Lower lobe of right lung (tissue), 2 donors: Measurements from ENCODE around the gene PPP1R8. TPM values are rescaled to one million over a fixed set of nuclear protein-coding genes. Genes with fewer than 3 reads are reported as not detected.
A peak's percentile ranks its signal among the peaks of the same experiment; 100 is the strongest.

Source experiments
- ATAC-seq, 2 donors: fragments of 200-7000 bp; cut with Tn5 transposase; one replicate each; pipeline ENCODE4 v1.9.1; 2020 to 2022; ENCODE audit warnings: mild to moderate bottlenecking in 2 of 2, moderate library complexity in 2 of 2
- DNase-seq: peaks from one replicate; pipeline ENCODE4 v3.0.0-alpha.2; 2020
- H3K27ac ChIP-seq: fragments of 200-600 bp; one replicate; pipeline ENCODE4 v1.8.0; 2022
- H3K27me3 ChIP-seq: fragments of 200-600 bp; one replicate; pipeline ENCODE4 v1.8.0; 2022; ENCODE audit warnings: low read depth
- H3K36me3 ChIP-seq: fragments of 200-600 bp; one replicate; pipeline ENCODE4 v1.8.0; 2022; ENCODE audit warnings: mild to moderate bottlenecking
- H3K4me1 ChIP-seq: fragments of 200-600 bp; one replicate; pipeline ENCODE4 v1.8.0; 2022
- H3K4me3 ChIP-seq: fragments of 200-600 bp; one replicate; pipeline ENCODE4 v1.8.0; 2022; ENCODE audit warnings: mild to moderate bottlenecking
- H3K9me3 ChIP-seq: fragments of 200-600 bp; one replicate; pipeline ENCODE4 v1.8.0; 2022
- intact Hi-C: fragments of 100-400 bp; cut with DNase I; formaldehyde crosslinking; loops from one replicate; pipeline ENCODE4 v1.11.0; 2022
- total RNA-seq: library from RNA; stranded (reverse); fragmentation: NEBNext Ultra II Directional; extraction: Animal tissue kit (Norgen Biotek cat#: 25700); gene quantifications from one replicate; pipeline ENCODE4 v1.2.1, GENCODE V29; 2021
- TF ChIP-seq, protein P1 (sequence below): fragments of 200-600 bp; IDR thresholded peaks from one replicate; pipeline ENCODE4 v1.8.0; 2022; ENCODE audit warnings: antibody characterized with exemption, mild to moderate bottlenecking
- donor health status: DM: no; HTN: yes; CAD: no; lungs with severe emphysema.

PPP1R8 gene
- total RNA-seq, 1 donor from 2014 or later: 31.3 TPM

DNA sequence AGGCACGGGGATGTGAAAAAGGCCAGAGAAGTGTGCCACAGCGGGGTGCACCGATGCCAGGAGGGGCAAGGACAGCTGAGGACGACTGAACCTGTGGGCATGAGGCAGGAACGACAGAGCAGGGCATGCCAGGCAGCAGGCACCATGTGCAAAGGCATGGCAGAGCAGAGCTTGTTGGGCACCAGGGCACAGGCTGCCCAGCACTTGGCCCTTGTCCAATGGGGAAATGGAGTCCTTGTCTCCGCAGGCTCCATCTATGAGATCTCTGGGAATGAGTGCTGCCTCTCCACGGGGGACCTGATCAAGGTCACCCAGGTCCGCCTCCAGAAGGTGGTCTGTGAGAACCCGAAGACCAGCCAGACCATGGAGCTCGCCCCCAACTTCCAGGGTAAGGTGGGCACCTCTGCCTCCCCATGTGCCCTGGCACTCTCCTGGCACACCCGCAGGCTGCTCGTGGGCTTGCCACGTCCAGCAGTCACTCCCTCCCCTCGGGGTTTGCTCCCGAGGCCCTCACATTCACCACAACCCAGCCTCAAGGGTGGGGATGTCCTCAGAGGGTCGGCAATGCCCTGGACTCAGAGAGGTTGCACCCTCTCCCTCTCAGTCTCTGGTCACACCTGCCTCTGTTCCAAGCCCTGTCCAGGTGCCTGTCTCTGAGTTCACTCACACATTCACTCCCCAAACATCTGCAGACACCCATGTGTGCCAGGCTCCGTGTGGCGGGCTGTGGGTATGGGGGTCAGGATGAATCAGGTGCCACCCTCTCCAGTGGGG, 45.9 kb downstream of the PPP1R8 start:
- H3K27me3 ChIP-seq: no peaks in the 10 kb centered on the region
- intact Hi-C loops: no loop called here
- H3K4me1 ChIP-seq: peaks cover 30% of the 10 kb centered on the region
- H3K9me3 ChIP-seq: no peaks in the 10 kb centered on the region
- ATAC-seq (no peak), DNase-seq (no peak)
- TF ChIP-seq, protein P1, sequence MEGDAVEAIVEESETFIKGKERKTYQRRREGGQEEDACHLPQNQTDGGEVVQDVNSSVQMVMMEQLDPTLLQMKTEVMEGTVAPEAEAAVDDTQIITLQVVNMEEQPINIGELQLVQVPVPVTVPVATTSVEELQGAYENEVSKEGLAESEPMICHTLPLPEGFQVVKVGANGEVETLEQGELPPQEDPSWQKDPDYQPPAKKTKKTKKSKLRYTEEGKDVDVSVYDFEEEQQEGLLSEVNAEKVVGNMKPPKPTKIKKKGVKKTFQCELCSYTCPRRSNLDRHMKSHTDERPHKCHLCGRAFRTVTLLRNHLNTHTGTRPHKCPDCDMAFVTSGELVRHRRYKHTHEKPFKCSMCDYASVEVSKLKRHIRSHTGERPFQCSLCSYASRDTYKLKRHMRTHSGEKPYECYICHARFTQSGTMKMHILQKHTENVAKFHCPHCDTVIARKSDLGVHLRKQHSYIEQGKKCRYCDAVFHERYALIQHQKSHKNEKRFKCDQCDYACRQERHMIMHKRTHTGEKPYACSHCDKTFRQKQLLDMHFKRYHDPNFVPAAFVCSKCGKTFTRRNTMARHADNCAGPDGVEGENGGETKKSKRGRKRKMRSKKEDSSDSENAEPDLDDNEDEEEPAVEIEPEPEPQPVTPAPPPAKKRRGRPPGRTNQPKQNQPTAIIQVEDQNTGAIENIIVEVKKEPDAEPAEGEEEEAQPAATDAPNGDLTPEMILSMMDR: no peak
- H3K4me3 ChIP-seq: no peak overlapping the region
- H3K36me3 ChIP-seq: peaks cover 26% of the 10 kb centered on the region
- peak overlapping the region; percentile 86 for H3K27ac ChIP-seq

- Histone ChIP-seq H3K27ac (no peak overlapping the region), H3K4me3 (no peak overlapping the region), H3K36me3 (peaks cover 31% of the 10 kb centered on the region), H3K4me1 (peaks cover 29% of the 10 kb centered on the region), H3K9me3 (no peaks in the 10 kb centered on the region), H3K27me3 (no peaks in the 10 kb centered on the region)
- ATAC-seq (no peak), DNase-seq (no peak)
- TF ChIP-seq, protein P1: no peak
- intact Hi-C loops: no loop called here
Measured at GRCh38 chr1:27877115-27877416, 46.5 kb downstream of the PPP1R8 start.

DNA sequence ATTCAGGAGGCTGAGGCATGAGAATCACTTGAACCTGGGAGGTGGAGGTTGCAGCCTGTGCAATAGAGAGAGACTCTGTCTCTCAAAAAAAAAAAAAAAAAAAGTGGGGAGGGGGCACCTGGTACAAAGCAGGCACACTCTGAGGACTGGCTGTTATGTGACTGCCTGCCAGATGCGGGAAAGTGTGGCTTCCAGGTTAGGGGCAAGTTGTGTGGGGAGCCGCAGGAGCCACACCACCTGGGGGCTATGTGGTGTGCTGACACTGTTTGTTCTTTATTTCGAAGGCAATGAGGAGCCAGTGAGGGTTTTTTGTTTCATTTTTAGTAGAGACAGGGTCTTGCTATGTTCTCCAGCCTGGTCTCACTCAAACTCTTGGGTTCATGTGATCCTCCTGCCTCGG, 47.5 kb downstream of the PPP1R8 start:
- TF ChIP-seq, protein P1: no peak

GRCh38 chr1:27878787-27879335, 48.3 kb downstream of the PPP1R8 start:
- intact Hi-C loops: no loop called here
- TF ChIP-seq, protein P1: no peak
- H3K9me3 ChIP-seq: no peaks in the 10 kb centered on the region
- H3K4me1 ChIP-seq: peaks cover 42% of the 10 kb centered on the region
- no peak for DNase-seq
- no peak overlapping the region for H3K27ac ChIP-seq
- H3K27me3 ChIP-seq: no peaks in the 10 kb centered on the region
- no peak for ATAC-seq
- peaks cover 49% of the 10 kb centered on the region for H3K36me3 ChIP-seq
- H3K4me3 ChIP-seq: no peak overlapping the region

More for the DNA sequence above, 47.5 kb downstream of the PPP1R8 start:
- Histone ChIP-seq H3K27me3 (no peaks in the 10 kb centered on the region), H3K9me3 (no peaks in the 10 kb centered on the region), H3K4me3 (no peak overlapping the region), H3K27ac (no peak overlapping the region), H3K4me1 (peaks cover 33% of the 10 kb centered on the region), H3K36me3 (peaks cover 41% of the 10 kb centered on the region)
- ATAC-seq (no peak), DNase-seq (no peak)
- intact Hi-C loops: no loop called here

GRCh38 chr1:27879374-27880082, 48.9 kb downstream of the PPP1R8 start:
- no peaks in the 10 kb centered on the region for H3K9me3 ChIP-seq
- no peaks in the 10 kb centered on the region for H3K27me3 ChIP-seq
- TF ChIP-seq, protein P1: no peak
- no peak overlapping the region for H3K4me3 ChIP-seq
- intact Hi-C loops: no loop called here
- H3K36me3 ChIP-seq: peaks cover 56% of the 10 kb centered on the region
- no peak overlapping the region for H3K27ac ChIP-seq
- DNase-seq: no peak
- H3K4me1 ChIP-seq: peaks cover 44% of the 10 kb centered on the region
- no peak for ATAC-seq
